HepG2 (cell line): ENCODE data around the gene GNAL. TPM values are rescaled to one million over a fixed set of nuclear protein-coding genes. Genes with fewer than 3 reads are reported as not detected.

Source experiments
- CENPBD1 ChIP-seq: sonication (generic); formaldehyde crosslinking; IDR thresholded peaks from 2 replicates; pipeline ENCODE4 v1.8.0; 2022; ENCODE audit warnings: missing genetic modification reagents, low read depth, mild to moderate bottlenecking, borderline replicate concordance
- CREB3 ChIP-seq: sonication (generic); formaldehyde crosslinking; IDR thresholded peaks from 2 replicates; pipeline ENCODE4 v1.5.0; 2020; ENCODE audit warnings: missing genetic modification reagents
- ETV5 ChIP-seq: IDR thresholded peaks from 2 replicates; pipeline ENCODE4 v1.6.1; 2018; ENCODE audit warnings: missing biosample characterization, missing genetic modification reagents, inconsistent platforms, borderline replicate concordance
- FOXC1 ChIP-seq: sonication (generic); formaldehyde crosslinking; IDR thresholded peaks from 2 replicates; pipeline ENCODE4 v1.8.0; 2022; ENCODE audit warnings: mild to moderate bottlenecking, missing genetic modification reagents, borderline replicate concordance
- FOXK1 ChIP-seq: sonication (generic); formaldehyde crosslinking; IDR thresholded peaks from 2 replicates; pipeline ENCODE4 v1.4.0; 2020; ENCODE audit warnings: low read depth, missing genetic modification reagents, borderline replicate concordance
- FOXO1 ChIP-seq: sonication (generic); formaldehyde crosslinking; IDR thresholded peaks from 2 replicates; pipeline ENCODE4 v1.4.0; 2020; ENCODE audit warnings: missing genetic modification reagents
- GPN1 ChIP-seq: sonication (generic); formaldehyde crosslinking; IDR thresholded peaks from 2 replicates; pipeline ENCODE4 v1.5.1; 2020; ENCODE audit warnings: missing genetic modification reagents, borderline replicate concordance
- HNRNPK ChIP-seq: fragments of 200-400 bp; formaldehyde crosslinking; IDR thresholded peaks from 2 replicates; pipeline ENCODE4 v1.6.1; 2018; ENCODE audit warnings: low read length, low read depth, moderate library complexity, mild to moderate bottlenecking; ENCODE audit not compliant: poor library complexity, severe bottlenecking
- HOXA7 ChIP-seq: sonication (generic); formaldehyde crosslinking; IDR thresholded peaks from 2 replicates; pipeline ENCODE4 v1.8.1; 2022; ENCODE audit warnings: mild to moderate bottlenecking, missing genetic modification reagents, moderate library complexity
- KAT7 ChIP-seq: IDR thresholded peaks from 2 replicates; pipeline ENCODE4 v1.6.1; 2018; ENCODE audit warnings: borderline replicate concordance, missing compliant biosample characterization
- KMT2A ChIP-seq: sonication (generic); formaldehyde crosslinking; IDR thresholded peaks from 2 replicates; pipeline ENCODE4 v1.4.0; 2020; ENCODE audit warnings: missing genetic modification reagents
- MIER3 ChIP-seq: IDR thresholded peaks from 2 replicates; pipeline ENCODE4 v1.6.1; 2016; ENCODE audit warnings: missing compliant biosample characterization, borderline replicate concordance
- MIXL1 ChIP-seq: IDR thresholded peaks from 2 replicates; pipeline ENCODE4 v1.6.1; 2016
- NKX3-1 ChIP-seq: sonication (generic); formaldehyde crosslinking; IDR thresholded peaks from 2 replicates; pipeline ENCODE4 v1.5.0; 2020; ENCODE audit warnings: missing genetic modification reagents
- PBX2 ChIP-seq: IDR thresholded peaks from 2 replicates; pipeline ENCODE4 v1.6.1; 2016; ENCODE audit warnings: control low read depth
- PHF21A ChIP-seq: sonication (generic); formaldehyde crosslinking; IDR thresholded peaks from 2 replicates; pipeline ENCODE4 v1.5.0; 2020; ENCODE audit warnings: mild to moderate bottlenecking, missing genetic modification reagents
- RNF2 ChIP-seq: fragments of 450-650 bp; conservative IDR thresholded peaks from 2 replicates; pipeline ENCODE4 v1.6.1; 2016; ENCODE audit warnings: low read depth
- SALL1 ChIP-seq: sonication (generic); formaldehyde crosslinking; IDR thresholded peaks from 2 replicates; pipeline ENCODE4 v1.8.0; 2022; ENCODE audit warnings: mild to moderate bottlenecking, missing genetic modification reagents
- SIN3B ChIP-seq: fragments of 150-350 bp; IDR thresholded peaks from 2 replicates; pipeline ENCODE4 v1.6.1; 2014; ENCODE audit warnings: low read length
- SMC3 ChIP-seq: IDR thresholded peaks from 2 replicates; pipeline ENCODE4 v1.6.1; 2011; ENCODE audit warnings: low read length, improper control_type of control experiment
- THAP9 ChIP-seq: sonication (generic); formaldehyde crosslinking; IDR thresholded peaks from 2 replicates; pipeline ENCODE4; 2020; ENCODE audit warnings: missing genetic modification reagents, mild to moderate bottlenecking, borderline replicate concordance
- TP53 ChIP-seq: sonication (generic); formaldehyde crosslinking; conservative IDR thresholded peaks from 2 replicates; pipeline ENCODE4 v1.4.0; 2020; ENCODE audit warnings: missing genetic modification reagents
- ZNF260 ChIP-seq: sonication (generic); formaldehyde crosslinking; IDR thresholded peaks from 2 replicates; pipeline ENCODE4 v1.4.0; 2020; ENCODE audit warnings: missing genetic modification reagents, low read depth, mild to moderate bottlenecking, borderline replicate concordance
- ZNF577 ChIP-seq: sonication (generic); formaldehyde crosslinking; IDR thresholded peaks from 2 replicates; pipeline ENCODE4 v1.4.0; 2020; ENCODE audit warnings: mild to moderate bottlenecking, low read depth, missing genetic modification reagents, borderline replicate concordance
- ZNF703 ChIP-seq: sonication (generic); formaldehyde crosslinking; IDR thresholded peaks from 2 replicates; pipeline ENCODE4 v1.5.1; 2020; ENCODE audit warnings: missing genetic modification reagents, mild to moderate bottlenecking, moderate library complexity, borderline replicate concordance
- ZNF75D ChIP-seq: sonication (generic); formaldehyde crosslinking; IDR thresholded peaks from 2 replicates; pipeline ENCODE4 v1.8.1; 2023; ENCODE audit warnings: missing genetic modification reagents, mild to moderate bottlenecking, borderline replicate concordance
- ZSCAN30 ChIP-seq: sonication (generic); formaldehyde crosslinking; IDR thresholded peaks from 2 replicates; pipeline ENCODE4 v1.5.0; 2020; ENCODE audit warnings: mild to moderate bottlenecking, missing genetic modification reagents
- polyA plus RNA-seq, 8 experiments: library from polyadenylated mRNA; depleted of rRNA in 3 of 8; stranded (reverse) in 7 of 8; unstranded in 1 of 8; fragments of >200 nt; fragmentation: Illumina TruSeq in 4 of 8; extraction: Trizol in 4 of 8; gene quantifications; 2 replicates each; pipeline versions ENCODE4 v1.2.1 to v1.2.3, GENCODE V29; 2011 to 2016; ENCODE audit warnings: low read depth in 4 of 8, missing spikeins in 1 of 8, mixed read lengths in 1 of 8; ENCODE audit not compliant: insufficient read depth in 1 of 8
- total RNA-seq, 5 experiments: library from RNA; depleted of rRNA; stranded (reverse); fragments of >200 nt; fragmentation: Illumina TruSeq; extraction: Trizol; gene quantifications; 2 replicates each; pipeline ENCODE4 v1.2.3, GENCODE V29; 2016; ENCODE audit warnings: low read depth in 1 of 5

The GNAL gene
- total and polyA plus RNA-seq, 2 of the 13 experiments (the other 11 are each of a cell fraction or from before 2014, with no cell fraction given) = 0.87 to 1.4 TPM

GRCh38 chr18:11688972-11689668, at the start of gene GNAL (continued):
- TF ChIP-seq THAP9 (CRISPR knock-in tag) = no peak
- peak; percentile 57; the same call in 1 of the 2 replicates for TF ChIP-seq FOXK1
- no peak for TF ChIP-seq NKX3-1 (CRISPR knock-in tag)
- no peak for TF ChIP-seq HOXA7
- TF ChIP-seq FOXO1 (CRISPR knock-in tag) = peak; percentile 46; the same call in 1 of the 2 replicates
- no peak for TF ChIP-seq KMT2A (CRISPR knock-in tag)
- no peak for TF ChIP-seq TP53
- no peak for TF ChIP-seq ZNF260 (CRISPR knock-in tag)
- TF ChIP-seq KAT7 (CRISPR knock-in tag) = 0 out of 2 replicates have a peak, but pooled peaks have one; percentile 53
- no peak for TF ChIP-seq ZNF577 (CRISPR knock-in tag)
- TF ChIP-seq PHF21A (CRISPR knock-in tag) = peak; percentile 60; the same call in 1 of the 2 replicates
- TF ChIP-seq ZNF703 (CRISPR knock-in tag) = no peak
- peak; percentile 59 for TF ChIP-seq SALL1 (CRISPR knock-in tag)
- no peak for TF ChIP-seq SIN3B
- no peak for TF ChIP-seq ZNF75D
- TF ChIP-seq CENPBD1 (CRISPR knock-in tag) = no peak
- TF ChIP-seq SMC3 = no peak
- TF ChIP-seq MIER3 (CRISPR knock-in tag) = no peak
- TF ChIP-seq MIXL1 (CRISPR knock-in tag) = 0 out of 2 replicates have a peak, but pooled peaks have one; percentile 22
- TF ChIP-seq FOXC1 = 0 out of 2 replicates have a peak, but pooled peaks have one; percentile 23
- no peak for TF ChIP-seq GPN1
- TF ChIP-seq PBX2 (CRISPR knock-in tag) = no peak
- no peak for TF ChIP-seq HNRNPK
- no peak; the same call in 1 of the 2 replicates for TF ChIP-seq ETV5 (CRISPR knock-in tag)
- TF ChIP-seq ZSCAN30 (CRISPR knock-in tag) = no peak
- TF ChIP-seq RNF2 = peak; percentile 93
- no peak for TF ChIP-seq CREB3 (CRISPR knock-in tag)
